Peyer's patch (tissue), 4 donors: Measurements from ENCODE around the gene PLOD3. TPM values are rescaled to one million over a fixed set of nuclear protein-coding genes. Genes with fewer than 3 reads are reported as not detected.

Source experiments
- DNase-seq, 3 donors: peaks; one replicate each; pipeline ENCODE4 v3.0.0-alpha.2; 2017 to 2019
- H3K27ac ChIP-seq, 4 donors: fragments of 200-600 bp; sonication (generic); one replicate each; pipeline ENCODE4 v1.5.1; 2016 to 2019
- H3K27me3 ChIP-seq, 2 donors: fragments of 200-600 bp; sonication (generic); one replicate each; pipeline ENCODE4 v1.5.1; 2019
- H3K36me3 ChIP-seq, 3 donors: fragments of 200-600 bp; sonication (generic); one replicate each; pipeline ENCODE4 v1.5.1; 2016 to 2019
- H3K4me1 ChIP-seq, 4 donors: fragments of 200-600 bp; sonication (generic); one replicate each; pipeline ENCODE4 v1.5.1; 2016 to 2019
- H3K4me3 ChIP-seq, 4 donors: fragments of 200-600 bp; sonication (generic); 1 replicate in 3 of 4; 2 replicates in 1 of 4; pipeline ENCODE4 v1.5.1; 2016 to 2019; ENCODE audit warnings: mild to moderate bottlenecking in 1 of 4
- H3K9me3 ChIP-seq, 4 donors: fragments of 200-600 bp; sonication (generic); one replicate each; pipeline ENCODE4 v1.5.1; 2016 to 2019; ENCODE audit warnings: mild to moderate bottlenecking in 1 of 4
- POLR2A ChIP-seq, 2 donors: fragments of 450-650 bp; IDR thresholded peaks; one replicate each; pipeline ENCODE4 v1.5.1; 2017; ENCODE audit warnings: antibody characterized with exemption in 2 of 2, mild to moderate bottlenecking in 2 of 2, moderate library complexity in 2 of 2
- total RNA-seq, 4 donors: library from RNA; depleted of rRNA; stranded (reverse); fragments of >200 nt; gene quantifications; one replicate each; pipeline ENCODE4 v1.1.0, GENCODE V29; 2016
- TF ChIP-seq, protein P1 (sequence below), 6 experiments: fragments of 450-650 bp in 4 of 6; fragments of 200-600 bp in 2 of 6; sonication (generic) in 1 of 6; IDR thresholded peaks; one replicate each; pipeline ENCODE4 v1.5.1; 2017 to 2019; ENCODE audit warnings: antibody characterized with exemption in 6 of 6, mild to moderate bottlenecking in 3 of 6, moderate library complexity in 1 of 6

The PLOD3 gene
- total RNA-seq, 4 donors from 2014 or later, result 62.7 to 103 (median 83.7) TPM

DNA sequence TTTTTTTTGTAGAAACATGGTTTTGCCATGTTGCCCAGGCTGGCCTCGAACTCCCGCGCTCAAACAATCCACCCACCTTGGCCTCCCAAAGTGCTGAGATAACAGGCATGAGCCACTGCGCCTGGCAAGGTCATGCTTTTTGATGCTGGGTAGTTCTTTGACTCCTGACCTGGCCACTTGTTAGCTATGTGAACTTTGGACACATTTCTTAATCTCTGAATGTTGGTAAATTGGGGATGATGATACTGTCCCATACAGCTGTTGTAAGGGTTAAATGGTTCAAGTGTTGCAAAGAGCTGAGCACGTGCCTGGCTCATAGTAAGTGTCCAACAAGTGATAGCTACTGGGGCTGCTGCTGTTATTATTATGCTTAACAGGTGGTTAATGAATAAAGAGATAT is 2.9 kb upstream of the PLOD3 start:
- TF ChIP-seq, protein P1, sequence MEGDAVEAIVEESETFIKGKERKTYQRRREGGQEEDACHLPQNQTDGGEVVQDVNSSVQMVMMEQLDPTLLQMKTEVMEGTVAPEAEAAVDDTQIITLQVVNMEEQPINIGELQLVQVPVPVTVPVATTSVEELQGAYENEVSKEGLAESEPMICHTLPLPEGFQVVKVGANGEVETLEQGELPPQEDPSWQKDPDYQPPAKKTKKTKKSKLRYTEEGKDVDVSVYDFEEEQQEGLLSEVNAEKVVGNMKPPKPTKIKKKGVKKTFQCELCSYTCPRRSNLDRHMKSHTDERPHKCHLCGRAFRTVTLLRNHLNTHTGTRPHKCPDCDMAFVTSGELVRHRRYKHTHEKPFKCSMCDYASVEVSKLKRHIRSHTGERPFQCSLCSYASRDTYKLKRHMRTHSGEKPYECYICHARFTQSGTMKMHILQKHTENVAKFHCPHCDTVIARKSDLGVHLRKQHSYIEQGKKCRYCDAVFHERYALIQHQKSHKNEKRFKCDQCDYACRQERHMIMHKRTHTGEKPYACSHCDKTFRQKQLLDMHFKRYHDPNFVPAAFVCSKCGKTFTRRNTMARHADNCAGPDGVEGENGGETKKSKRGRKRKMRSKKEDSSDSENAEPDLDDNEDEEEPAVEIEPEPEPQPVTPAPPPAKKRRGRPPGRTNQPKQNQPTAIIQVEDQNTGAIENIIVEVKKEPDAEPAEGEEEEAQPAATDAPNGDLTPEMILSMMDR (IDR thresholded peaks at IDR 0.05), result no peak
- no peak for TF ChIP-seq POLR2A (IDR thresholded peaks at IDR 0.05)
- Histone ChIP-seq H3K4me3 (no peak overlapping the region), H3K4me1 (peaks cover 0 to 37% (median 12%) of the 10 kb centered on the region in 4 donors), H3K36me3 (peaks cover 0 to 36% (median 0%) of the 10 kb centered on the region in 3 donors), H3K9me3 (no peaks in the 10 kb centered on the region), H3K27me3 (no peaks in the 10 kb centered on the region), H3K27ac (peak overlapping the region in 1 of 4 donors; percentile 1)
- no peak for DNase-seq

DNA sequence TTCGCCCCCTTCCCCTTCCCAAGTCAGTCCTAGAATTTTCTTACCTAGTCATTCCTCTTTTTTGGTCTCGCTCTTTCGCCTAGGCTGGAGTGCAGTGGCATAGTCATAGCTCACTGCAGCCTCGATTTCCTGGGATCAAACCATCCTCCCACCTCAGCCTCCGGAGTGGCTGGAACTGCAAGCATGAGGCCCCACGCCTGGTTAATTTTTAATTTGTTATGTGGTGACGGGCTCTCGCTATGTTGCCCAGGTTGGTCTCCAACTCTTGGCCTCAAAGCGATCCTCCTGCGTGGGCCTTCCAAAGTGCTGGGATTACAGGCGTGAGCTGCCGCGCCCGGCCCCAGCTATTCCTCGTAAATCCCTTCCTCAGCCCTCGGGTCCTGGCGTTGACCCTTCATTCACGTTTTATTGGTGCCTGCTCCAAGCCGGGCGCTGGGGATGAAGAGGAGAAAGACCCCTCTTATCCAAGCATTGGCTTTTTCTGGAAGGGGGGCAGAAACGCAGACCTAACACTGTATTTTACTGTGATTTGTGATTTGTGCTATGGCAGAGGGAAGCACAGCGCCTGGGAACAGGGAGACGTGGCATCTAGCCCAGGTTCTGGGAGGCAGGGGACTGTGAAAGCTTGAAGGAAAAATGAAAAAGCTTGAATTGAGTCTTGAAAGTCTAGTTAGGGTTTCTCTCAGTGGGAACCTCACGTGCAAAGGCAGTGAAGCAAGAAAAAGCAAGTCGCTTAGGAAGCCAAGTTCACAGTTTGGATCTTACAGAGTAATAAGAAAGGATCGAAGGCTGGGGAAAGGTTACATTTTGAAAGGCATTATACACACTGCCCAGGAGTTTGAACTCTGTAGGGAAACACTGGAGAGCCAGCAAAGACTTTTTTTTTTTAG is 1.1 kb upstream of the PLOD3 start:
- peaks cover 0 to 37% (median 12%) of the 10 kb centered on the region in 4 donors for H3K4me1 ChIP-seq
- peak in 1 of 2 donors; percentile 76 for TF ChIP-seq POLR2A (IDR thresholded peaks at IDR 0.05)
- TF ChIP-seq, protein P1 (IDR thresholded peaks at IDR 0.05), result no peak
- no peaks in the 10 kb centered on the region for H3K27me3 ChIP-seq
- H3K27ac ChIP-seq, result peak overlapping the region; percentile 87 to 96 (median 90)
- H3K36me3 ChIP-seq, result peaks cover 0 to 34% (median 0%) of the 10 kb centered on the region in 3 donors
- no peak for DNase-seq
- peak overlapping the region; percentile 67 to 87 (median 81) for H3K4me3 ChIP-seq
- no peaks in the 10 kb centered on the region for H3K9me3 ChIP-seq

DNA sequence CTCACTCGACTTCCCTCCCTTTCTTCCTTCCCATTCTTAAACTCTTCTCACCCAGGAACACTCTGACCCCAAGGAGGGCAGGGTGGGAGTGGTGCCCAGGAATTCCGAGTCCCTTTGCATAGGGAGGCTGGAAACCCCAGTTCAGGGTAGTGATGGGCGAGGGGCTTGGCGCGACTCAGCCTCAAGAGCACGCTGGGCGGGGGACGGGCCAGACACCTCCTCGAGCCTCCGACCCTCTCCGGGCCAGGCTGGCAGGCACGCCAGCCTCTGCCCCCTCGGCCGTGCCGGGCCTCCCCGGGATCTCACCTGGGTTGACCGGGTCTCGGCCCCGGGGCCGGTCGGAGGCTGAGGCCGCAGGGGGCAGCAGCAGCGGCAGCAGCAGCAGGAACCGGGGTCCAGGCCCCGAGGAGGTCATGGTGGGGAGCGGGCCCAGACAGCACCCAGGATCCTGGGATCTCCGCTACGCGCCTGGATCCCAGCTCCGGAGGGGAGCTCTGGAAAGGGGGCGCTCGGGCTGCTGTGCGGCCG is 457 bp downstream of the PLOD3 start:
- DNase-seq, result no peak
- H3K4me1 ChIP-seq, result peaks cover 0 to 37% (median 12%) of the 10 kb centered on the region in 4 donors
- no peak for TF ChIP-seq POLR2A (IDR thresholded peaks at IDR 0.05)
- TF ChIP-seq, protein P1 (IDR thresholded peaks at IDR 0.05), result peak in 1 of 6 experiments; percentile 3

DNA sequence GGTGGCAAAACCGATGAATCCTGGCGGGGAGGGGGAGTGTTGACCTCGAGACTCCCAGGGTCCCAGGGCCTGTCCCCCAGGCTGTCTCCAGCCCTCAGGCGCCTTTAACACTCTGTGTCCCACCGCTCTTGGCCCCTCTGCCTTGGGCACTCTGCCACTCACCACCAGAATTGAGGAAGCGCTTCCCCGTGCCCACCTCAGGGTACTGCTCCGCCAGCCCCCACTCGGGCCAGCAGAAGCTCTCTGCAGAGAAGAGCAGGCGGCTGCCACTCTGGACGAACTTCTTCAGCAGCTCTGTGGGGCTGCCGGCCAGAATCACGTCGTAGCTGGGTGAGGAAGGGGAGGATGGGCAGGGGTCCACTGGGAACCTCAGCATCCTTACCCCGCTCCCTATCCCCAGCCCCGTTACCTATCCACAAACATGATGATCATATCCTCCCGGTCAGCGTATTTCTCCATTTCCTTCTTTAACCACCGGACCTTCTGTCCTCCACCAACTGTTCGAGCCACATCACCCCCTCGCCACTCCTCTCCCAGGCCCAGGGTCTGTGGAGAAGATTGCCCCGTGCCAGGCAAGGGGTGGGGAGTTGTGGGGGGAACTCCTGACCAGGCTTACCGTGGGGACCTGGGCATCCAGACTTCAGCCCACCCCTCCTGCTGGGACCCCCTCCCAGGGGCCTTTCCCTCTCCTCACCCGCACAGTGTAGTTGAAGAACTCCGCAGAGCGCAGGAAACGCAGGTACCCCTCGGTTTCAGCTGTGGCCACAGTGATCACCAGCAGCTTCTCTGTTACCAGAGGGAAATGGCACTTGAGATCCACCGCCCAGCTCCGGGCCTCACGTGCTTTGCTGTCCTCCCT is 1.2 kb downstream of the PLOD3 start:
- no peak for TF ChIP-seq POLR2A (IDR thresholded peaks at IDR 0.05)
- TF ChIP-seq, protein P1 (IDR thresholded peaks at IDR 0.05), result no peak
- no peak for DNase-seq
- Histone ChIP-seq H3K4me1 (peaks cover 0 to 37% (median 12%) of the 10 kb centered on the region in 4 donors), H3K27me3 (no peaks in the 10 kb centered on the region), H3K9me3 (no peaks in the 10 kb centered on the region), H3K36me3 (peaks cover 0 to 43% (median 0%) of the 10 kb centered on the region in 3 donors), H3K4me3 (peak overlapping the region; percentile 67 to 87 (median 81)), H3K27ac (peak overlapping the region; percentile 87 to 96 (median 90))

More for the DNA sequence above, 457 bp downstream of the PLOD3 start:
- H3K27ac ChIP-seq, result peak overlapping the region; percentile 87 to 96 (median 90)
- H3K4me3 ChIP-seq, result peak overlapping the region; percentile 67 to 87 (median 81)
- H3K9me3 ChIP-seq, result no peaks in the 10 kb centered on the region
- peaks cover 0 to 36% (median 0%) of the 10 kb centered on the region in 3 donors for H3K36me3 ChIP-seq
- no peaks in the 10 kb centered on the region for H3K27me3 ChIP-seq

DNA sequence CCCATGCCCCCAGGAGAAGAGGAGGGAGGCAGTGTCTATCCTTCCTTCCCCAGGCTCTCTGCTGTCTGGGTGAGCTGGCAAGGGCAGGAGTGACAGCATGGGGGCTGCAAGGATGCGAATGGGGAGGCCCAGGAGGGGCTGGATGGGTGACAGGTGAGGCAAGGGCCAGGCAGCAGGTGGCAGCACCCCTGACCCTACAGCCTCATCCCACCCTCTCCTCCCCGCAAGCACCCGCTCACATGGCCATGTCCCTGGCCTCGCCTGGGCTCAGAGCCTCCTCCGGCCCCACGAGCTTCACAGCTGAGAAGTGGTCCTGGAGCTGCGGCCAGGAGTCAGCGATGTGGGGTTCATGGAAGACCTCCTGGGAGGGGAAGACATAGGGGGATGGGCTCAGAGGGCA is 5.4 kb downstream of the PLOD3 start:
- Histone ChIP-seq H3K4me1 (peaks cover 0 to 14% (median 6%) of the 10 kb centered on the region in 4 donors), H3K27ac (no peak overlapping the region), H3K9me3 (no peaks in the 10 kb centered on the region), H3K4me3 (no peak overlapping the region), H3K27me3 (no peaks in the 10 kb centered on the region), H3K36me3 (peaks cover 0 to 82% (median 0%) of the 10 kb centered on the region in 3 donors)
- TF ChIP-seq, protein P1 (IDR thresholded peaks at IDR 0.05), result no peak
- TF ChIP-seq POLR2A (IDR thresholded peaks at IDR 0.05), result no peak
- no peak for DNase-seq
